Fibroblast of upper back skin (primary cell): ENCODE measurements around the gene MOB2.

ENCODE experiments used
- DNase-seq: peaks from one replicate; pipeline ENCODE4 v3.0.0-alpha.2; 2013

The MOB2 gene

GRCh38 chr11:1484061-1484671, 2.4 kb downstream of the MOB2 start:
- no peak for DNase-seq

DNA sequence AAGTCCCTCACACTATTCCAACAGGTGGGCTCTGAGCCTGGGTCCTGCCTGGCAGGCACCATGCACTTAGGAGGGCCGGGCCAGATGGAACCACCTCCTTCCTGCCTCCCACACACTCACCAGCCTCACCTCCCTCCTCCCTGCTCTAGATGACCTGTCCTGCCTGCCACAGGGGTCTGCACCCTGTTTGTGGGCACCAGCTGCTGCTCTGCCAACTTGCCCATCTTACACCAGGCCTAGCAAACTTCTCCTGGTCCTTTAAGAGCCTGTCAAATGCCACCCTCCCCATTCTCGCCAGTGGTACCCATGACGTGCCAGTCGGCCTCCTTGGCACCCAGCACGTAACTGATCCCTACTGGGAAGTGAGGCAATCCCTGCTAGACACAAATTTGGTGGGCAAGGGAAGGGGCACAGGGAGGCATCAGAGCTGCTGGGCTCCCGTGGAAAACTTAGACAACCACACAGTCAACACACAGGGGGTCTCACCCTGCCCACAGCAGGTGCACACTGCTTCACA, 3.1 kb downstream of the MOB2 start:
- DNase-seq = no peak

- no peak for DNase-seq
Measured at GRCh38 chr11:1482581-1483444, 3.8 kb downstream of the MOB2 start.

DNA sequence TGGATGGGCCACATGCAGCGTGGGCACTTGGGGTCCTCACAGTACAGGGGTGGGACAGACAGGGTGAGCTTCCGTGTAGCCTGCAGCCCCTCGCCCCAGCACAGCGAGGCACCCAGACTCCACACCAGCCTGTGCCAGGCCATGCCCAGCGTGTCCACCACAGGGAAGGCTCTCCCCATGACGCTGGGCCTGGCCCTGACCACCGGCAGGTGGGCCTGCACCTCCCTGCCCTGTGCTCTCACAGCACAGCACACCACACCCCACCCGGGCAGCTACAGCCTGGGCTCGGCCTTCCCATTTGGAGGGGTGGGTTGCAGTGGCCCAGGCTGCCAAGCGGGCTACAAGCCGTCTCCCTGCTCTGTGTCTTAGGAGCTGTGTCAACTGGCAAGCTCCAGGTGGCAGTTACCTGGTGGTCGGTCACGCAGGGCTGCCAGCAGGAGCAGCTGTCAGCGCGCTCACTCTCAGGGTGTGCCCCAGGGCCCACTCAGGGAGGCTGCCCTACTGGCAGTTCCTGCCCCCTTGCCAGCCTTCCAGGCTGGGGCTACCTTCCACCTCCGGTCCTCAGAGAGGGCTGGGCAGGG, 4.6 kb downstream of the MOB2 start:
- DNase-seq = no peak

DNA sequence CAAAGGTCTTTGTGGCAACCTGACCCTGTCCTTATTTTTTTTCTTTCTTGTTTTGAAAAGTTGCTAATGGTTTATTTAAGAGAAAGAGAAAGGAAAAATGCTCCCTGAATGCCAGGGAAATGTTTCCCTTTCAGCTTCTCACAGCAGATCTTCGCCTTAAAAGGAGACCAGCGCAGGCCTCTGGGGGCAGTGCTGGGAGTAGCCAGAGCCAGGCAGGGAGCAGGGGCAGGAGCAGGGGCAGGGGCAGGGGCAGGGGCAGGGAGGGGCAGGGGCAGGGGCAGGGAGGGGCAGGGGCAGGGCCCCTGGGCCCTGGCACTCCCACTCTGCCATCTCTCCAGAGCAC, 5.1 kb downstream of the MOB2 start:
- no peak for DNase-seq

- DNase-seq = no peak
Measured at GRCh38 chr11:1480555-1481482, 5.8 kb downstream of the MOB2 start.

- DNase-seq = no peak
Measured at GRCh38 chr11:1480191-1480554, 6.4 kb downstream of the MOB2 start.

DNA sequence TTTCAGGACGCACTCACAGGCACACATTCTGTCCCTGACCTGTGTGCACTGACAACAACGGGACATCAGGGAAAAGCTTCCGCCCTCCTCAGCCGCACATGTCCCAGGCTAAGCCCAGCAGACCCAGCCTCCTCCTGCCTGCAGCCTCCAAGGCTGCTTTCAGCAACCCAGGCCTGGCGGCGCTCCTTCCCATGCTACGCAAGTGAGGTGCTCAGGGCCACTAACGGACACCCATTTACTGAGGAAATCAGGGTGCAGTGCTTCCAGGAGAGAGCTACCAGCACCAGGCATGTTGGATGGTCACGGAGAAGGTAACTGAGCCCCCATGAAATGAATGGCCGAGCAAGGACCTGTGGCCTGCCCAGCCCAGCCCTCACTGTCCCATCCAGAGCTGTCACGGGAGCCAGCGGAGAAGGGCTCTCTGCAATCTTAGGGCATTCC, 6.9 kb downstream of the MOB2 start:
- no peak for DNase-seq

- DNase-seq = no peak
Measured at GRCh38 chr11:1479006-1479677, 7.4 kb downstream of the MOB2 start.

- no peak for DNase-seq
Measured at GRCh38 chr11:1478544-1478943, 8.0 kb downstream of the MOB2 start.

DNA sequence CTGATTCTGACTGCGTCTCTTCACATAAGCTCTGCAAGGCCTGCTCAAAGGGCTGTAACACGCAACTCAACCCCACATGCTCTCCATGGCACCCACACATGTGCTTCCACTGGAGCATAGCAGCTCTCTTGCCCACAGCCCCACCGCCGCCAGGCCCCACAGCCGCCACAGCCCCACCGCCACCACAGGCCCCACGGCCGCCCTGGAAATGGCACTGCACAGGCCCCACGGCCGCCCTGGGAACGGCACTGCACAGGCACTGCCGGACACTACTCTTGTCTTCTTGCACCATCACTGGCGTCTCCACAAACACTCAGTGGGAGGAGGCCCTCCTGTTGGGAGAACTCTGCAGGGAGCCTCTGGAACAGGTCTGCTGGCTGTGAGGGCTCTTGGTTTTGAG, 8.6 kb downstream of the MOB2 start:
- DNase-seq = no peak

GRCh38 chr11:1476940-1477736, 9.4 kb downstream of the MOB2 start:
- DNase-seq = no peak

GRCh38 chr11:1475841-1476240, 10.7 kb downstream of the MOB2 start:
- DNase-seq = no peak

- no peak for DNase-seq
Measured at GRCh38 chr11:1473786-1474185, 12.8 kb downstream of the MOB2 start.

DNA sequence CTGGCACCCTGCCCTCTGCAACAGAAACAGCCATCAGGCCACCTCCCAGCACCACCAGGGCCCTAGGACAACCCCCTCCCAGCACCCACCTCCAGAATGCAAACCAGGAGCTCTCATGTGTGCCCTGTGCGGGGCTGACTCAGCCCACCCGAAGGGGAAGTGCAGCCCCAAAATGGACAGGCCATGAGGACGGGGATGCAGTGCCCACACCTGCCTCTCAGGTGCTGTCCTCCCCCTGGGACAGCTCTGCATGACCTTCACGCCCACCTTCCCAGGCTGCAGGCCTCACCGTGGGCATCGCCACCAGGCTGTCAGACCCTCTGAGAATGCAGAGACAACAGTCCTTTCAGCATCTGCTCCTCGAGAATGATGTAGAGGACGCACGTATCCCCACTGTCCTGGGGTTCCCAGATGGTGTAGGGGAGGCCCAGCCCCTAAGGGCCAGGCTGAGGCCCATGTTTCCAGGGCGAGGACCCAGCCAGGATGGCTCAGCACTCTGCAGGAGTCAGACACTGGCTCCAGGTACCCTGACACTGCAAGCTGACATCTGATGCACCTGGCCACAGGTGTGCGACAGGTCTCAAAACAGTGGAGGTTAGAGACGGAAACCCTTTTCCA, 13.5 kb downstream of the MOB2 start:
- no peak for DNase-seq

- no peak for DNase-seq
Measured at GRCh38 chr11:1472180-1473005, 14.2 kb downstream of the MOB2 start.

DNA sequence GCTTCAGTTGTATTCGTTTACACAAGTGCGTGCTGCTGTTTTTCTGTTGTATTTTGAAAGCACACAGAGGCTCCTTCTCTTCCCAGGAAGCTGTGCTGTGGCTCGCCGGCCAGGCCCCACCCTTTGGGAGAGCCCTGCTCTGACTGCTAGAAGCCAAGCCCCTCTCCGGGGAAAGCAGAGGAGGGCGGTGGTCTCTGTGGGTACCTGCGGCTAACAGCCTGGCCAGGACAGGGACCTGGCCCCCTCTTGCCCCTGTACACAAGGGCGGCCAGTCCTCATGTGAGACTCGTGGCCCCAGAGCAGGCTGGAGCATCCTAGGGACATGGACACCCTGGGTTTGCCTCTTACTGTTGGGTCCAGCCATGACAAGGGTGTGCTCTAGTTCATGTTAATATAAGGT, 14.8 kb downstream of the MOB2 start:
- DNase-seq = no peak

- DNase-seq = no peak
Measured at GRCh38 chr11:1470681-1471611, 15.6 kb downstream of the MOB2 start.
